Heart left ventricle (tissue), 13 donors: ENCODE results near the gene WDR74.
A peak's percentile ranks its signal among the peaks of the same experiment; 100 is the strongest.

Experiments
- POLR2A ChIP-seq, 2 donors: fragments of 450-650 bp; IDR thresholded peaks; one replicate each; pipeline ENCODE4 v1.6.1; 2017; ENCODE audit warnings: antibody characterized with exemption in 2 of 2, mild to moderate bottlenecking in 2 of 2, moderate library complexity in 2 of 2
- TF ChIP-seq, protein P1 (sequence below), 12 donors: fragments of 200-600 bp; sonication (generic) in 4 of 12; IDR thresholded peaks; one replicate each; pipeline versions ENCODE4 v1.5.0 to v1.8.0; 2018 to 2022; ENCODE audit warnings: antibody characterized with exemption in 12 of 12, mild to moderate bottlenecking in 5 of 12
- donor health status: ischemic (EF 13 %, LVEDD 7.1; RV severe dilation, severe dysfunction).
- donor health status: DM: no; HTN: yes; CAD: no.
- donor health status: DM: no; HTN: no; CAD: no.
- donor health status: ischemic (EF 25% LVEDD 6.9; RV normal size, moderate dysfunction).
- donor health status: ischemic (EF 25% LVEDD 5.7; RV mildly dilated, moderate dysfunction).
- donor health status: ischemic (EF 35%, LVEDD 5.7; RV mildly dilated, moderate dysfunction).
- donor health status: nonischemic (EF 11% LVEDD 7.7; RV severe dilation, severe dysfunction).
- donor health status: DM: yes; HTN: yes; CAD: no.
- donor health status: PGD.
- donor health status: ischemic (EF 29% LVEDD 5.4; RV normal size, mild dysfunction).
- donor health status: nonischemic (EF 23%, LVEDD 6.1; RV moderate dilation, normal function).

DNA sequence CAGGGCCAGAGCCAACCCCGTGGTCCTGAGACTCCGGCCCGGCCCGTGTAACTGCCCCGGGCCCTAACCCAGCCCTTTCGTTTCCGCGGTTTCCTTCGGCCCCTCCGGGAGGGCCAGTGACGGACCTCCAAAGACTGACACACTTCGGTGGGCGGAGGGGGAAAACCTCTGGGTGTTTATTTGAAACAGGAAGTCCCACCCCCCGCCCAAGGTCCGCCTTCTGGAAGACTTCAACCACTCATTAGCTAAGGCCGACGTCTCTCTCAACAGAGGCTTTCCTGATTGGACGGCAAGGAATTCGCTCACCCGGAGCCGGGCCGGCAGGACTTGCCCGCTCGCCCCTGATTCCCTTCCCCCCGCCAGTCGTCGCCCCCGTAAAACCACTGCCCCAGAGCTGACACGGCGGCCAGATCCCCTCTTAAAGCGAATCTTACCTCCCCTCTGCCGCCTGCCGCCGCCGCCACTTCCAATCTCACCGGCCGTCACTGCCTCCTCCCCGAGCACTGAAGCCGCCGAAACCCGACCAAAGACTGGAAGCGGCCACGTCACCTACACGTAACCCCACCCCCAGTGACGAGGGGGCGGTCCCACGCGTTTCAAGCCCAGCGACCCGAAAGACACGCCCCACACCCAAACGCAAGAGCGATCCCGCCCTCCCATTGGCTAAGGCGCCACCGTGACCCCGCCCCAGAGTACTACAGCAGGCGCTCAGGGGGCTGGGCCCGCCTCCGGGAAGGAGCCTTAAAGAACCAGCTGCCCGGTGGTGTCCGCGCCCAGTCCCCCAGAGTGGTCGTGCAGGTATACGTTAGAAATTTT is 7.7 kb downstream of the WDR74 start, which contains the start of gene STX5:
- TF ChIP-seq, protein P1, sequence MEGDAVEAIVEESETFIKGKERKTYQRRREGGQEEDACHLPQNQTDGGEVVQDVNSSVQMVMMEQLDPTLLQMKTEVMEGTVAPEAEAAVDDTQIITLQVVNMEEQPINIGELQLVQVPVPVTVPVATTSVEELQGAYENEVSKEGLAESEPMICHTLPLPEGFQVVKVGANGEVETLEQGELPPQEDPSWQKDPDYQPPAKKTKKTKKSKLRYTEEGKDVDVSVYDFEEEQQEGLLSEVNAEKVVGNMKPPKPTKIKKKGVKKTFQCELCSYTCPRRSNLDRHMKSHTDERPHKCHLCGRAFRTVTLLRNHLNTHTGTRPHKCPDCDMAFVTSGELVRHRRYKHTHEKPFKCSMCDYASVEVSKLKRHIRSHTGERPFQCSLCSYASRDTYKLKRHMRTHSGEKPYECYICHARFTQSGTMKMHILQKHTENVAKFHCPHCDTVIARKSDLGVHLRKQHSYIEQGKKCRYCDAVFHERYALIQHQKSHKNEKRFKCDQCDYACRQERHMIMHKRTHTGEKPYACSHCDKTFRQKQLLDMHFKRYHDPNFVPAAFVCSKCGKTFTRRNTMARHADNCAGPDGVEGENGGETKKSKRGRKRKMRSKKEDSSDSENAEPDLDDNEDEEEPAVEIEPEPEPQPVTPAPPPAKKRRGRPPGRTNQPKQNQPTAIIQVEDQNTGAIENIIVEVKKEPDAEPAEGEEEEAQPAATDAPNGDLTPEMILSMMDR (IDR thresholded peaks at IDR 0.05): no peak
- peak; percentile 12 to 87 for TF ChIP-seq POLR2A (IDR thresholded peaks at IDR 0.05)
